ENCODE results near the gene NEK6. TPM values are rescaled to one million over a fixed set of nuclear protein-coding genes. Genes with fewer than 3 reads are reported as not detected.
A peak's percentile ranks its signal among the peaks of the same experiment; 100 is the strongest.

The NEK6 gene
- total RNA-seq, 1 donor from 2014 or later: 137 TPM

GRCh38 chr9:124392871-124393460, 135.2 kb downstream of the NEK6 start:
- TF ChIP-seq CTCF (IDR thresholded peaks at IDR 0.05): no peak
- ATAC-seq (no peak), DNase-seq (no peak)
- Histone ChIP-seq H3K27ac (no peak overlapping the region), H3K9me3 (no peaks in the 10 kb centered on the region), H3K36me3 (peaks cover 15% of the 10 kb centered on the region), H3K4me1 (peaks cover 16% of the 10 kb centered on the region), H3K27me3 (no peaks in the 10 kb centered on the region), H3K4me3 (no peak overlapping the region)
- intact Hi-C loops (cut with DNase I): no loop called here

- H3K27me3 ChIP-seq: no peaks in the 10 kb centered on the region
- H3K27ac ChIP-seq: no peak overlapping the region
- H3K4me1 ChIP-seq: peaks cover 16% of the 10 kb centered on the region
- DNase-seq: no peak
- no peak for ATAC-seq
- intact Hi-C loops (cut with DNase I): no loop called here
- H3K4me3 ChIP-seq: no peak overlapping the region
- TF ChIP-seq CTCF (IDR thresholded peaks at IDR 0.05): no peak
- peaks cover 15% of the 10 kb centered on the region for H3K36me3 ChIP-seq
- H3K9me3 ChIP-seq: no peaks in the 10 kb centered on the region
Observed at GRCh38 chr9:124394167-124394566, 136.4 kb downstream of the NEK6 start.

- intact Hi-C loops (cut with DNase I): no loop called here
- peaks cover 15% of the 10 kb centered on the region for H3K36me3 ChIP-seq
- H3K4me1 ChIP-seq: peaks cover 18% of the 10 kb centered on the region
- DNase-seq: no peak
- no peaks in the 10 kb centered on the region for H3K27me3 ChIP-seq
- TF ChIP-seq CTCF (IDR thresholded peaks at IDR 0.05): peak; percentile 9
- no peak overlapping the region for H3K27ac ChIP-seq
- H3K4me3 ChIP-seq: no peak overlapping the region
- H3K9me3 ChIP-seq: no peaks in the 10 kb centered on the region
- no peak for ATAC-seq
Observed at GRCh38 chr9:124394596-124394995, 136.8 kb downstream of the NEK6 start.

- Histone ChIP-seq H3K9me3 (no peaks in the 10 kb centered on the region), H3K4me3 (no peak overlapping the region), H3K36me3 (peaks cover 15% of the 10 kb centered on the region), H3K27me3 (no peaks in the 10 kb centered on the region), H3K4me1 (peaks cover 16% of the 10 kb centered on the region), H3K27ac (no peak overlapping the region)
- TF ChIP-seq CTCF (IDR thresholded peaks at IDR 0.05): no peak
- intact Hi-C loops (cut with DNase I): no loop called here
- ATAC-seq (no peak), DNase-seq (no peak)
Observed at GRCh38 chr9:124395826-124396225, 138.1 kb downstream of the NEK6 start.

- Histone ChIP-seq H3K4me3 (no peak overlapping the region), H3K27me3 (no peaks in the 10 kb centered on the region), H3K27ac (no peak overlapping the region), H3K9me3 (no peaks in the 10 kb centered on the region), H3K4me1 (peaks cover 5% of the 10 kb centered on the region), H3K36me3 (peaks cover 41% of the 10 kb centered on the region)
- ATAC-seq: no peak
- intact Hi-C loops (cut with DNase I): no loop called here
- TF ChIP-seq CTCF (IDR thresholded peaks at IDR 0.05): no peak
- no peak for DNase-seq
Observed at GRCh38 chr9:124398191-124398935, 140.6 kb downstream of the NEK6 start.
